Inferior parietal cortex (tissue), 1 donor: ENCODE data around the gene JADE3.

ENCODE experiments used
- DNase-seq: peaks from one replicate; pipeline ENCODE4 v3.0.0-alpha.2; 2016; ENCODE audit errors: extremely low spot score

Gene JADE3

GRCh38 chrX:47026198-47026597, 114.0 kb downstream of the JADE3 start:
- no peak for DNase-seq

- peak; percentile 90 for DNase-seq
Measured at GRCh38 chrX:47030339-47030738, 118.1 kb downstream of the JADE3 start.

DNA sequence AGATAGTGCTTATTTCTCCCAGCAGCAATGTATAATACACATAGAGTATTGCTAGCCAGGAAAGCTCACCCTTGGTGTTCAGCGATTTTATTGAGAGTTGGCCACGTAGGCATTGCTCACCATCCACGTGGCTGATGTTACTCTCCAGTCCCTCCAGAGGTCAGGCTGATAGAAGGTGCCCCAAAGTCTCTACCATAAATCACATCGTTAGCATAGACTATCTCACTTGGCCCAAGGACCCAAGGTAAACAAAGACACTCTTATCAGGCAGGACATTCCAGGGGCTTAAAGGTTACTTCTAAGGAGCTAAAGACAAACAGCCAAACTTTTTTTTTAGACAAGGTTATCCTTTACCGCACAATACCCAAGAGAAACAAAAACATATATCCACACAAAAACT, 135.8 kb downstream of the JADE3 start:
- no peak for DNase-seq

DNA sequence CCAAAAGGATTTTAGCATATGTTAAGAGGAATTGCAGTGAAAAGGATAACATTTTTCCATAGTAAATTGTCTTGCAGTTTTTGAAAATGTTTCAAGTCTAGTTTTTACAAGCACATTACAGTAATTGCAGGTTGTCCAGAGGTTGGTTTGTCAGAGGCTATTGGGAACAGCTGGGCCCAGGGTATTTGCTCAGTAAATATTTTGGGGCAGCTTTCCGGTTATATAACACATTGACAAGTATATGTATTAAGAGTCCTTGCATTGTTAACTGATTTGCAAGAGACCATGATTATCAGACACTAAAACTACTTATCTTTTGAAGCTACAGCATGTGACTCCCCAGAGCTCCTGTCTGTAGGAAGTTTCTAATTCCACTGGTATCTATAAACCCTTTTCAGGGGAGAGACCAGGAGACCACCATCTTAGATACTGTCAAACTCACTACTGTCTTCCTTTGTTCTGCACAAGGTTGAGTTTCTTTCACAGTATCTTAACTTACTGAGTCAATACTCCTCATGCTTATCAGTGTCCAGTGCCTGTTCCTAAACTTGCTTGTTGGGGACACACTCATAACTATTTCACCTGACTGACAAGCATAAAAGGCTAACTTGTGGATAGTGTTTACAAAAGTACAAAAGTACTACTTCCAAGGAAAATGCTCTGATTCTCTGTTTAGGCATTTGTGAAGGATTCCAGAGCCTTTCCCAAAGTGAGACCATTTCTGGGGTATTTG, 147.1 kb downstream of the JADE3 start:
- DNase-seq: no peak

DNA sequence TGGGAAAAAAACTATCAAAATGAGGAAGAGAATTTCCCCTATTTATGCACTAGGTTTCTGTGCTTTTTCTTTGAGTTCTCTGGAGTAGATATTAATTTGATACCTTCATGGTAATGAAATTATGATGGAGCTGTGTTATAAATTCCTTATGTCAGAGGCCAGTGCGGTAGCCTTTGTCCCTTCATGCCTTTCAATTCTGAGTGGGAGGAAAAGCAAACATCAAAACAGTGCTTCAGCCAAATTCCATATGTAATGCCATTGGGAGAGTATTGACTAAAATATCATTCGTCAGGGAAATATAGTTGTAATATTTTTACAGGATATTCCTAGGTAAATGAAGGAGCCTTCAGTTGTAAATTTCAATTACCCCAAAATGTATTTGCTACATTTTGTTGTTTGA, 148.5 kb downstream of the JADE3 start:
- no peak for DNase-seq

- DNase-seq: no peak
Measured at GRCh38 chrX:47061238-47061919, 149.2 kb downstream of the JADE3 start.

DNA sequence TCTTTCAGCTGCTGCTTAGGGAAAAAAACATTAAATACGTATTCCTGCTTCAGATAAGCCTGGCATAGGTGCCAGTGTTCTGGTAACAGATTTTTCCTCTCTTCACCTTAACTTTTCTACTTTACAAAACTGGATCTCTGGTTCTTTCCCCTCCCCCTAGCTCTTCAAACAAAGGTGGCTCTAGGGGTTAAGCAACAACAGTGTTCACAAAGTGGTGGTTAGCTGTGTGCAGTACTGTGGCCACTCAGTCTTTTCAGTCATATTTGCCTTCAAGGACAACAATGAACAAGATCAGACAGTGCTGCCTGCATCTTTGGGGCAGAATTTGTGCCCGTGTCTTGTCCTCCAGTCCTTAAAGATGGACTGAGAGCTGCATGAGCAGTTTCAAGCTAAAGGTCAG, 151.0 kb downstream of the JADE3 start:
- no peak for DNase-seq

DNA sequence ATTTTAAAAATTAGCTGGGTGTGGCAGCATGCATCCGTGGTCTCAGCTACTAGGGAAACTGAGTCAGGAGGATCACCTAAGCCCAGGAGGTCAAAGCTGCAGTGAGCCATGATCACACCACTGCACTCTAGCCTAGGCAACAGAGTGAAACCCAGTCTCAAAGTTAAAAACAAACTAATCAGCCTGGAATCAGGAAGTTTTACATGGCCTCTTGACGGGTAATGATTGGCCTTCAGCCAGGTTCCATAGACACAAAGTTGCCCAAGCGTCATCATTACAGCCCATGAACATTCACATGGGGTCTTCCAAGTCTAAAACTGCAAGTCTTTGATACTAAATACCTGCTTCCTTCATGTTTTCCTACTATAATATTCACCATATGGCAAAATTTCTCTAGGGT, 156.0 kb downstream of the JADE3 start:
- no peak for DNase-seq

DNA sequence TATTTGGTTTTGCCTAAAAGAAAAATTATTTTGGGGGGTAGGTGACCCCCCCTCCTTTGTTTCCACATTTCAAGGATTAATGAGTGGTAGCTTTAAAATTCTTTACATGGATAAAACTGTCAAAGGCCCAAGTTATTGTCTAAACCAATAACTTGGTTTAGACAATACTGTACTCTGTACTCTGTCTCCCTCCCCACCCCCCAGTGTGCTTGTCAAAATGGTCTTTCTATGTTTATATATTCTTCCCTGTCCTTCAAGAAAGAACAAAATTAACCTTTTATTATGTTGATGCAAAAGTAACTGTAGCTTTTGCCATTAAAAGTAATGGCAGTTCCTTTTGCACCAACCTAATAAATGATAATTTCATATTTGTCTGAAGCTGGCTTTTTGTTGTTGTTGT, 156.5 kb downstream of the JADE3 start:
- no peak for DNase-seq

- DNase-seq: no peak
Measured at GRCh38 chrX:47078129-47079043, 166.2 kb downstream of the JADE3 start, which contains the start of gene RGN. TSS of gene RGN (plus strand) at chrX:47078443. CDS start at chrX:47081145, 2,702 bp downstream.

GRCh38 chrX:47080215-47080914, 168.1 kb downstream of the JADE3 start:
- no peak for DNase-seq

DNA sequence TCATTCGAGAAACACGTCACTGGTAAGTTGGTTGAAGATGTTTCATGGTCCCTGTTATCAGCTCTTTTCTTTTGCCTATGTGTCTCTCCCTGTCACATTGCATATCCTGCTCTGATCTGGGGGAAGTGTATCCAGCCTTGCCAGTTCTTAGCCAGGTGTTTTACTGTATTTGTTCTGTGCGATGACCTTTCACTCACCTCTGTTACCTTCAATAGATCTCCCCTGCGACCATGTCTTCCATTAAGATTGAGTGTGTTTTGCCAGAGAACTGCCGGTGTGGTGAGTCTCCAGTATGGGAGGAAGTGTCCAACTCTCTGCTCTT, 168.7 kb downstream of the JADE3 start:
- DNase-seq: no peak

DNA sequence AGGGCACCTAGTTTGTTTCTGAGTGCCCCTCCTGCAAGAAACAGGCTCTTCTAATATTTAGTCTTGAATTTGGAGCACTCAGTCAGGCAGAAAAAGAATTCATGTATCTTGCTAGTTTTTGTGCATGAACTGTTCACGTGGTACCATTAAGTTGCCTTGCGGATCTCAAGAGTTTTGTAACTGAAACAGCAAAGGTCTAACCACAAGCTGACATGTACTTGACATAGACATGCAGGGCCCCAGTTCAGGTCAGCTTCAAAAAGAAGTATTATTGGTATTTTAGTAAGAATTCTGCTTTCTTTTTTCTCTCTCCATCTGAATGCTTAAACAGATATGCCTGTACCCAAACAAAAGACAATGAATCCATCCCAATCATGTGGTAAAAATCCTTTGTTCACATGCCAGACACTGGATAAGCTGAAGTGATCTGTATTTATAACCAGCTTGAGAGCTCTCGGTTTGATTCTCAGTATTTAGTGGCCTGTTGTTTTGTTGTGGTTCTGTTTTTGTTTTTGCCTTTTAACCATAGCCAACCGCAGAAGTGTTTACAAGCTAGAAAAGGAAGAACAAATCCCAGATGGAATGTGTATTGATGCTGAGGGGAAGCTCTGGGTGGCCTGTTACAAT, 179.0 kb downstream of the JADE3 start:
- DNase-seq: peak; percentile 38

GRCh38 chrX:47093248-47093647, 181.0 kb downstream of the JADE3 start:
- DNase-seq: no peak

- no peak for DNase-seq
Measured at GRCh38 chrX:47093860-47094259, 181.6 kb downstream of the JADE3 start.

- no peak for DNase-seq
Measured at GRCh38 chrX:47097018-47097417, 184.8 kb downstream of the JADE3 start.

GRCh38 chrX:47098338-47099094, 186.3 kb downstream of the JADE3 start:
- no peak for DNase-seq

GRCh38 chrX:47101206-47101605, 189.0 kb downstream of the JADE3 start:
- no peak for DNase-seq
